B cell (primary cell): Measurements from ENCODE around the gene FGF21. TPM values are rescaled to one million over a fixed set of nuclear protein-coding genes. Genes with fewer than 3 reads are reported as not detected.
A peak's percentile ranks its signal among the peaks of the same experiment; 100 is the strongest.

Experiments
- ATAC-seq: fragments of 200-7000 bp; cut with Tn5 transposase; one replicate; pipeline ENCODE4 v1.10.0; 2021; ENCODE audit warnings: low read depth, mild to moderate bottlenecking, moderate number of reproducible peaks, moderate library complexity
- CTCF ChIA-PET: fragments of 350-600 bp; sonication (Branson Sonifier 250); formaldehyde crosslinking; loops from one replicate; lab custom pipeline; 2021; ENCODE audit warnings: antibody characterized with exemption, inconsistent platforms; lab: Charles Lee
- POLR2A ChIA-PET: fragments of 350-600 bp; sonication (Branson Sonifier 250); formaldehyde crosslinking; loops from one replicate; lab custom pipeline; 2021; ENCODE audit warnings: antibody characterized with exemption; lab: Charles Lee
- DNase-seq: peaks from one replicate; pipeline ENCODE4 v3.0.0; 2013
- H2AFZ ChIP-seq: 2 replicates; pipeline ENCODE4 v1.6.1; 2012; ENCODE audit warnings: mild to moderate bottlenecking, low read depth, low read length; ENCODE audit not compliant: insufficient read depth, poor library complexity, severe bottlenecking
- H3K27ac ChIP-seq, 2 donors: 1 replicate in 1 of 2; 2 replicates in 1 of 2; pipeline ENCODE4 v1.5.1; 2012 to 2013; ENCODE audit warnings: low read length in 2 of 2, mild to moderate bottlenecking in 2 of 2, moderate library complexity in 1 of 2
- H3K27me3 ChIP-seq, 4 experiments: fragments of 200-600 bp in 1 of 4; sonication (generic) in 1 of 4; replicated peaks in 1 of 4; 1 replicate in 2 of 4; 2 replicates in 2 of 4; pipeline versions ENCODE4 v1.6.1 to v1.7.0; 2013 to 2016; ENCODE audit warnings: low read length in 3 of 4, mild to moderate bottlenecking in 2 of 4, mixed read lengths in 1 of 4, moderate library complexity in 1 of 4; ENCODE audit not compliant: insufficient read depth in 4 of 4, control insufficient read depth in 3 of 4; ENCODE audit errors: control extremely low read depth in 1 of 4
- H3K36me3 ChIP-seq, 2 experiments: replicated peaks in 1 of 2; 1 replicate in 1 of 2; 2 replicates in 1 of 2; pipeline versions ENCODE4 v1.6.1 to v1.7.1; 2013; ENCODE audit warnings: low read length in 1 of 2; ENCODE audit not compliant: insufficient read depth in 2 of 2, control insufficient read depth in 1 of 2; ENCODE audit errors: control extremely low read depth in 1 of 2, extremely low read depth in 1 of 2
- H3K4me1 ChIP-seq, 2 donors: fragments of 200-600 bp in 1 of 2; sonication (generic) in 1 of 2; 1 replicate in 1 of 2; 2 replicates in 1 of 2; pipeline versions ENCODE4 v1.5.1 to v1.6.1; 2013 to 2017; ENCODE audit warnings: low read length in 2 of 2; ENCODE audit not compliant: control insufficient read depth in 2 of 2, insufficient read depth in 2 of 2
- H3K4me2 ChIP-seq: replicated peaks from 2 replicates; pipeline ENCODE3; 2012; ENCODE audit warnings: mild to moderate bottlenecking, low read depth, low read length; ENCODE audit not compliant: poor library complexity, severe bottlenecking
- H3K4me3 ChIP-seq, 5 experiments: fragments of 200-600 bp in 1 of 5; sonication (generic) in 1 of 5; 1 replicate in 3 of 5; 2 replicates in 2 of 5; pipeline versions ENCODE4 v1.5.1 to v1.7.0; 2011 to 2016; ENCODE audit warnings: low read length in 4 of 5, mild to moderate bottlenecking in 4 of 5, low read depth in 2 of 5, control low read depth in 1 of 5, moderate library complexity in 1 of 5; ENCODE audit not compliant: insufficient read depth in 1 of 5; ENCODE audit errors: control extremely low read depth in 1 of 5, extremely low read depth in 1 of 5
- H3K79me2 ChIP-seq: fragments of 200-600 bp; sonication (generic); one replicate; pipeline ENCODE4 v1.6.0; 2016; ENCODE audit warnings: low read length; ENCODE audit not compliant: control insufficient read depth, insufficient read depth
- H3K9ac ChIP-seq: fragments of 200-600 bp; sonication (generic); 2 replicates; pipeline ENCODE4 v1.6.1; 2017; ENCODE audit warnings: mild to moderate bottlenecking, low read length, moderate library complexity
- H3K9me3 ChIP-seq, 3 donors: one replicate each; pipeline versions ENCODE4 v1.6.1 to v1.7.1; 2013; ENCODE audit warnings: low read length in 2 of 3; ENCODE audit not compliant: control insufficient read depth in 2 of 3, insufficient read depth in 1 of 3; ENCODE audit errors: control extremely low read depth in 1 of 3
- H4K20me1 ChIP-seq: 2 replicates; pipeline ENCODE4 v1.6.0; 2012; ENCODE audit warnings: mild to moderate bottlenecking, low read length; ENCODE audit not compliant: insufficient read depth, control insufficient read depth, poor library complexity, severe bottlenecking
- H3K27ac Mint-ChIP-seq: one replicate; pipeline ENCODE4 v1.8.0; 2021; ENCODE audit warnings: mixed read lengths
- H3K27me3 Mint-ChIP-seq: one replicate; pipeline ENCODE4 v1.8.0; 2021; ENCODE audit warnings: mixed read lengths
- H3K4me1 Mint-ChIP-seq: one replicate; pipeline ENCODE4 v1.8.0; 2021; ENCODE audit warnings: mixed read lengths
- H3K4me3 Mint-ChIP-seq: one replicate; pipeline ENCODE4 v1.8.0; 2021; ENCODE audit warnings: mixed read lengths
- H3K9me3 Mint-ChIP-seq: one replicate; pipeline ENCODE4 v1.8.0; 2022; ENCODE audit warnings: mixed read lengths; ENCODE audit not compliant: insufficient read depth
- EZH2 ChIP-seq: IDR thresholded peaks from 2 replicates; pipeline ENCODE4 v1.6.1; 2012; ENCODE audit warnings: borderline replicate concordance, low read depth, mild to moderate bottlenecking, moderate library complexity, low read length; ENCODE audit not compliant: insufficient read depth, poor library complexity, severe bottlenecking
- WGBS: methylation state at CpG from one replicate; pipeline ENCODE4 v1.1.5; 2013; ENCODE audit warnings: missing lambda C conversion rate; ENCODE audit not compliant: insufficient coverage; 5-methylcytosine and 5-hydroxymethylcytosine counted together
- intact Hi-C: fragments of 100-400 bp; cut with micrococcal nuclease; formaldehyde crosslinking; loops from one replicate; pipeline ENCODE4 v1.10.0; 2022
- polyA plus RNA-seq: library from polyadenylated mRNA; depleted of rRNA; stranded (reverse); fragments of >200 nt; gene quantifications from 2 replicates; pipeline ENCODE4 v1.2.3, GENCODE V29; 2012
- total RNA-seq, 2 donors: library from RNA; stranded (reverse); fragments of 120-200 nt in 1 of 2; gene quantifications; 1 replicate in 1 of 2; 2 replicates in 1 of 2; pipeline versions ENCODE4 v1.2.3 to v1.2.4, GENCODE V29; 2013 to 2022
- TF ChIP-seq, protein P1 (sequence below): fragments of 200-600 bp; IDR thresholded peaks from one replicate; pipeline ENCODE4 v1.8.0; 2022; ENCODE audit warnings: antibody characterized with exemption, mild to moderate bottlenecking

Gene FGF21
- total and polyA plus RNA-seq, 2 donors (not counting 1 experiment from before 2014, with no cell fraction given) = not detected

DNA sequence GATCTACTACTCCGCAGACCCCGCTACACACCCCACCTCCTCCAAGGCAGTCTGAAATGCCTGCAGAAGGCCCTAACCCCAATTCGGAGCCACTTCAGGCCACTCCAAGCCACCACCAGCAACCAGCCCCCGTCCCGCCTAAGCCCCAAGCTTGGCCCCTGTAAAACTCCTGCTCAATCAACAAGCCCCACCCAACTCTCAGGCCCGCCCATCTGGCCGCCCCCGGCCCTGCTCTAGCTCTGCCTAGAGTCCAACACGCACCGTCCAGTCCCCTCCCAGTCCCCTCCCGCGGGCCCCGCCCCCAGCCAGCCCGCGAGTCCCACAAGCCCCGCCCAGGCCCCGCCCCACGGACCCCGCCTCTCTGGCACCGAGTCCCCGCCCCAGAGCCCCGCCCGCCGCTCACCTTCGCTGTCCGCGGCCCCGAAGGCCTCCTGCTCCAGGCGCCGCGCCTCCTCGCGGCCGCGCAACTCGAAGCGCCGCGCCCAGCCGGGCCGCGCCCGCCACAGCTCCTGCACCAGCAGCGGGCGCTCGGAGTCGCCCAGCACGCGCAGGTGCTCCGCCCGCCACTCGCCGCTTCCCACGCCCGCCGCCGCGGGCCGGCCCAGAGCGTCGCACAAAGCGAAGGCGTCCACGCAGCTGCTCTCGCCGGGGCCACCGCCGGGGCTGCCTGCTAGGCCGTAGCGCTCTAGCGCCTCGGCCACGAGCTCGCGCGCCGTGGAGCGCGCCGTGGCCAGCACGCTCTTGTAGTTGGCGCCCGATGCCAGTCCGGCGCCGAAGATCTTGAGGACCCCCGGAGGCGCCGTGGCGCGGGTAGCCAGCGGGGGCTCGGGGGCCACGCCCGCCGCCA, 16.5 kb upstream of the FGF21 start:
- TF ChIP-seq, protein P1, sequence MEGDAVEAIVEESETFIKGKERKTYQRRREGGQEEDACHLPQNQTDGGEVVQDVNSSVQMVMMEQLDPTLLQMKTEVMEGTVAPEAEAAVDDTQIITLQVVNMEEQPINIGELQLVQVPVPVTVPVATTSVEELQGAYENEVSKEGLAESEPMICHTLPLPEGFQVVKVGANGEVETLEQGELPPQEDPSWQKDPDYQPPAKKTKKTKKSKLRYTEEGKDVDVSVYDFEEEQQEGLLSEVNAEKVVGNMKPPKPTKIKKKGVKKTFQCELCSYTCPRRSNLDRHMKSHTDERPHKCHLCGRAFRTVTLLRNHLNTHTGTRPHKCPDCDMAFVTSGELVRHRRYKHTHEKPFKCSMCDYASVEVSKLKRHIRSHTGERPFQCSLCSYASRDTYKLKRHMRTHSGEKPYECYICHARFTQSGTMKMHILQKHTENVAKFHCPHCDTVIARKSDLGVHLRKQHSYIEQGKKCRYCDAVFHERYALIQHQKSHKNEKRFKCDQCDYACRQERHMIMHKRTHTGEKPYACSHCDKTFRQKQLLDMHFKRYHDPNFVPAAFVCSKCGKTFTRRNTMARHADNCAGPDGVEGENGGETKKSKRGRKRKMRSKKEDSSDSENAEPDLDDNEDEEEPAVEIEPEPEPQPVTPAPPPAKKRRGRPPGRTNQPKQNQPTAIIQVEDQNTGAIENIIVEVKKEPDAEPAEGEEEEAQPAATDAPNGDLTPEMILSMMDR = peak; percentile 54
- TF ChIP-seq EZH2 = no peak
- Histone ChIP-seq H3K36me3 (no peaks in the 10 kb centered on the region), H3K9me3 (peaks cover 0 to 29% (median 0%) of the 10 kb centered on the region in 3 donors), H4K20me1 (no peaks in the 10 kb centered on the region), H3K9ac (peak overlapping the region; percentile 64), H3K27ac (no peak overlapping the region), H3K4me2 (peak overlapping the region; percentile 99), H3K4me1 (peaks cover 22 to 25% of the 10 kb centered on the region in 2 donors), H3K79me2 (no peaks in the 10 kb centered on the region), H3K27me3 (peaks cover 0 to 26% (median 10%) of the 10 kb centered on the region in 4 experiments), H3K4me3 (peak overlapping the region in 3 of 5 experiments; percentile 48 to 65 (median 54)), H2AFZ (peak overlapping the region; percentile 87)
- Mint-ChIP-seq H3K4me1 (peaks cover 15% of the 10 kb centered on the region), H3K4me3 (peak overlapping the region; percentile 63), H3K27ac (peak overlapping the region; percentile 67), H3K27me3 (peaks cover 15% of the 10 kb centered on the region), H3K9me3 (no peaks in the 10 kb centered on the region)
- whole genome bisulfite sequencing = 3% methylated on average over 96 of the region's 96 CpGs
- ChIA-PET POLR2A (interaction anchor here (0.6 to 1.8 kb wide), 11 partner anchors 8 to 1590 kb away, joined by 3 to 11 read pairs (median 3); partner anchors contain the start of genes CA11, IZUMO1, KCNC3 and PPP1R15A), CTCF (interaction anchor here (0.6 to 3.2 kb wide), 16 partner anchors 9 to 468 kb away, joined by 3 to 18 read pairs (median 5); partner anchors contain the start of genes CA11 and IZUMO1)
- intact Hi-C loops = loop anchor here (1.0 kb wide), 3 partner anchors 24 to 92 kb away; partner anchors contain the start of gene CA11
- ATAC-seq (peak; percentile 93), DNase-seq (peak; percentile 91)
